GM19455 (cell line): ENCODE results near the gene OR11H1.
"Not testable (repeated sequence)": the region's sequence is repeated elsewhere in the genome, so short reads cannot be mapped to it uniquely, and the experiment has no call there.

Experiments
- ATAC-seq: cut with Tn5 transposase; IDR thresholded peaks from one replicate; pipeline ENCODE4 v1.9.1; 2021; ENCODE audit not compliant: unreplicated experiment

OR11H1 gene

GRCh38 chr22:15527892-15528291 is at the start of gene OR11H1:
OR11H1 (plus strand) TSS chr22:15528192; CDS start chr22:15528192, 0 bp downstream.
- ATAC-seq = not testable (repeated sequence)

- ATAC-seq = not testable (repeated sequence)
Measured at GRCh38 chr22:15509967-15510366, 18.0 kb upstream of the OR11H1 start.

- not testable (repeated sequence) for ATAC-seq
Measured at GRCh38 chr22:15515896-15516295, 12.1 kb upstream of the OR11H1 start.

- not testable (repeated sequence) for ATAC-seq
Measured at GRCh38 chr22:15553767-15554166, 25.8 kb downstream of the OR11H1 start.

- not testable (repeated sequence) for ATAC-seq
Measured at GRCh38 chr22:15563461-15563860, 35.5 kb downstream of the OR11H1 start.

GRCh38 chr22:15565063-15565462 is 37.1 kb downstream of the OR11H1 start:
- ATAC-seq = not testable (repeated sequence)
